Stimulated activated CD4-positive, alpha-beta T cell treated with anti-CD3 and anti-CD28 coated beads, TNF-alpha, amount 100 ng/mL, for 48 hours (primary cell): ENCODE results near the gene TSPO.
"Not testable (repeated sequence)": the region's sequence is repeated elsewhere in the genome, so short reads cannot be mapped to it uniquely, and the experiment has no call there.

Experiments
- DNase-seq, 3 donors: peaks; one replicate each; pipeline ENCODE4 v3.0.0-alpha.2; 2020; ENCODE audit warnings: low read depth in 3 of 3

TSPO gene

GRCh38 chr22:43151251-43152002 is at the start of gene TSPO:
TSS of gene TSPO (plus strand) at chr22:43151559. CDS start at chr22:43159239, 7,680 bp downstream.
- DNase-seq: peak in 2 of 3 donors; percentile 25 to 65

- DNase-seq: not testable (repeated sequence)
Measured at GRCh38 chr22:43104056-43104625, 47.2 kb upstream of the TSPO start.

DNA sequence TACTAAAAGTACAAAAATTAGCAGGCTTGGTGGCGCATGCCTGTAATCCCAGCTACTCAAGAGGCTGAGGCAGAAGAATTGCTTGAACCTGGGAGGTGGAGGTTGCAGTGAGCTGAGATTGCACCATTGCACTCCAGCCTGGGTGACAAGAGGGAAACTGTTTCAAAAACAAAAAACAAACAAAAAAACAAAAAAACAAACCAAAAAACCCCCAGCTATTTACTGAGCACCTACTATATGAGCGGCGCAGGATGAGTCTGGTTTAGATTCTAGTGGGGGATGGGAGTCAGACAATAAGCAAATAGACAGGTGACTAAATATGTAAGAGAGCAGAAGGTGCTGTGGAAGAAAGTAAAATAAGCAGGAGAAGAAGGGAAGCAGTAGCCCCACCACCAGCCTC is 46.4 kb upstream of the TSPO start:
- DNase-seq: not testable (repeated sequence)

- DNase-seq: no peak
Measured at GRCh38 chr22:43106302-43106701, 45.1 kb upstream of the TSPO start.

- DNase-seq: no peak
Measured at GRCh38 chr22:43109511-43109910, 41.8 kb upstream of the TSPO start.

GRCh38 chr22:43109921-43110443 is 41.4 kb upstream of the TSPO start:
- DNase-seq: no peak

- DNase-seq: no peak
Measured at GRCh38 chr22:43110444-43110926, 40.9 kb upstream of the TSPO start, which contains the start of gene BIK. TSS of gene BIK (plus strand) at chr22:43110750. CDS start at chr22:43124023, 13,273 bp downstream.

DNA sequence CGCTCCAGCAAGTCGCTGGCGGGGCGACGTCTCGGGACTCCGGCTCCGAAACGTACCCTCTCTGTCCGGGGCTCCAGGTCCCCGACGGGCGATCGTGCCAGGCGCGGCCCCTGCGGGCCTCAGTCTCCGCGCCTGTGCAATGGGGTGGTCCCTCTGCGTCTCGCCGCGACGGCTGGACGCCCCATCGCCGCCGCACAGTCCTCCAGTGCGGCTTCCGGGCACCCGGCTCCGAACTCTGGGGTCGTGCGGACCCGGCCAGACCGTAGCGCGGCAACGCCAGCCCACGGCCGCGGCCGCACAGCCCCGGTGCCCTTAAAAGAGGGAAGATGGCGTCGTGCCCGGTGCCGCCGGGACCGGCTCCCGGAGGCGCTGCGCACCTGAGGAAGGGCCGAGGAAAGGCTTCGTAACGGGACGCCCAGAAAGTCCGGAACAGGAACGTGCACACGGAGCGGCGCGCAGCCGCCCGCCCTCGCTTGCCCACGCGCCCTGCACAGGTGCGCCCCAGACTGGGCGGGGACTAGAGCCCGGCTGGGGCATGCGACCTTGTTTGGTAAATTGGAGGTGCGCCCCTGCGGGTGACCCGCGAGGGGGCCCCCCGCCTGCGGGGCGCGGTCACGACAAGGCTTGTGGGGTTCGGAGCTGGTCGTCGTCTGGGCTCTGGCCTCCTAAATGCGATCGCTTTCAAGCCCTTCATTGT is 40.3 kb upstream of the TSPO start:
- no peak for DNase-seq

DNA sequence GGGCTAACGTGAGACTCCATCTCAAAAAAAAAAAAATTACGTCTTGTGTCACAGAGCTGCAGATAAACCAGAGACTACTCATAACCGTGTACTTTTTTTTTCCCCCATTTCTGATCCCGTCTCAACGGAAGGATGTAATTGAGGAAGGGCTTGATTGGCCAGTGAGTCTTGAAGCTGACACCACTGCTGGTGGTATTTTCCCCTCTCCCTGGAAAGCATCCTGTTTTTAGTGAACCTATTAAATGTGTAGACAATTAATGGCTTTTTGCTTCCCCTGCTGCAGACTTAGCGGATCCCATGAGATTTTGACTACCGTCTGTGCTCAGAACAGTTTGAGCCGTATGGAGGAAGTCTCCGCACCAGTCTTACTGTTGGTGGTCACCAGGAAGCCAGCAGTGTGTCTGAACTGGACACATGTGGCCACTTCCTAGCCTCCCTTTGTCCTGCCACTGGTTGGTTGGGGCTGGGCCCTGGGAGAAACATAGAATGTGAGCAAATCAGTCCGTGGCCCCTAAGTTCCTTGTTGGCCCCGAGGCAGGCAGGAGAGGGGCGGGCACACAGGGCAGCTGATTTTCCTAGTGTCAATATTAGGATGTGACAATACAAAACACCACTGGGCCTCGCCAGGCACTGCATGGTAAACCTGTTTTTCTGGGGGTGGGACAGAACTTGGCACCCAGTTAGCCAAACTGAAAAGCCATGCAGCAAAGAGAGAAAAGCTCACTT is 37.7 kb upstream of the TSPO start:
- no peak for DNase-seq

GRCh38 chr22:43114958-43115357 is 36.4 kb upstream of the TSPO start:
- no peak for DNase-seq

DNA sequence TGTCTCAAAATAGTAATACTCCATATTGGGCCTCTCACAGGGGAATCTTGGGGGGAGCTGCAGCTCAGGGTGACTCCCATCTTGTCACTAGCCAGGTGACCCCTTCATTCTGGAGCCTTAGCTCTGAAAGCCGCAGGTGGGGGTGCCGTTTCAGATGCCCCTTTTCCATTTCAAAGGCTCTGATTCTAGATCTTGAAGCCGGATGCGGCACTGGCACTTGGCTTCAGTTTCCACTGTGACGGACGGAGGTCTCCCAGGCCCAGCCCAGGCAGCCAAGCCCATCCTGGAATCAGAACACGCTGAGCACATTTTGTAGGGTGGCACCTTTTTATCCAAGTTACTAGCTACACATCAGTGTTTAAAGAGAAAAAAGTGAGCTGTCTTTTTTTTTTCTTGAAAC is 34.4 kb upstream of the TSPO start:
- no peak for DNase-seq

- DNase-seq: no peak
Measured at GRCh38 chr22:43118024-43118849, 33.1 kb upstream of the TSPO start.

- DNase-seq: no peak
Measured at GRCh38 chr22:43118953-43119458, 32.4 kb upstream of the TSPO start.

DNA sequence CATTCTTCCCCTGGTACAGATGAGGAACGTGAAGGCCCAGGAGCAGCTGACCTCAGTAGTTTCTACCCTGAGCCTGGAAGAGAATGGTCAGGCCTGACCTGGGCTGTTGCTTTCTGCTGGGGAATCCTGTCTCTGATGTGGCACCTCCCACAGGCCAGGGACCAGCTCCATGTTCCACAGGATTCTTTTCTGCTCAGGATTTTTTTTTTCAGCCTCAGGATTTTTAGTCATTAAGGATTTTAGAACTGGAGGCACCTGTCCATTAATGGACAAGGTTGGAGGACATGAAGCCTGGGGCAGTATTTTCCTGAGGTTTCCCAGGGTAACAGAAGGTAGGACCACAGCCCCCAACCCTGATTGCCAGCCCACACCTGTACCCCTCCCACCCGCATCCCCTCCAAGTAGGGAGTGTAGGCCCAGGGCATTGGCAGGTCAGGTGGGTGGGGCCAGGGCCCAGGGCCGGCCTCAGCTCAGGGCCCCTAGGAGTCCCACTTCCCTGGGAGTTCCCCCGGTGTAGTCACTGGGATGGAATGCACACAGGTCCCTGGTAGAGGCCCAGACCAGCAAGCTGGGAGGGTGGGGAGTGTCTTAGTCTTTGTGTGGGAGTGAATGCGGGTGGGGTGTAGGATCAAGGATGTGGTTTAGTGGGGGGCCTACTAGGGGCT is 24.7 kb upstream of the TSPO start:
- no peak for DNase-seq

GRCh38 chr22:43127166-43127908 is 24.0 kb upstream of the TSPO start:
- DNase-seq: no peak

DNA sequence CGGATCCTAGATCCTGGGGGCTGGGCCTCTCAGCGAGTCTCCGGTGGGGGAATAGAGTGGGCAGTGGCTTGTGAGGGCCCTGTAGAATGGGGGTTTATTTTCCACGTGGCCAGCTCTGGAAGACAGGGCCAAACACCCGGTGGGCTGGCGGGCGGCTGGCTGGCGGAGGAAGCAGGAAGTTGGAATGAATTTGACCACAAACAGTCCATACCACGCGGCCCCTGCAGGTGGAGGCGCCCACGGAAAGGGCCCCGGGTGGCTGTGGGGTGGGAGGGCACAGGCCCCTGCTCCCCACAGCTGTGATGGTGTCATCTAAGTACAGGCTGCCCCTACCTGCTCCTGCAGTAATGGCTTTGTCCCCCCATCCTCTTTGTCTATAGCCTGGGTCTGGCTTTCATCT is 23.2 kb upstream of the TSPO start:
- no peak for DNase-seq

DNA sequence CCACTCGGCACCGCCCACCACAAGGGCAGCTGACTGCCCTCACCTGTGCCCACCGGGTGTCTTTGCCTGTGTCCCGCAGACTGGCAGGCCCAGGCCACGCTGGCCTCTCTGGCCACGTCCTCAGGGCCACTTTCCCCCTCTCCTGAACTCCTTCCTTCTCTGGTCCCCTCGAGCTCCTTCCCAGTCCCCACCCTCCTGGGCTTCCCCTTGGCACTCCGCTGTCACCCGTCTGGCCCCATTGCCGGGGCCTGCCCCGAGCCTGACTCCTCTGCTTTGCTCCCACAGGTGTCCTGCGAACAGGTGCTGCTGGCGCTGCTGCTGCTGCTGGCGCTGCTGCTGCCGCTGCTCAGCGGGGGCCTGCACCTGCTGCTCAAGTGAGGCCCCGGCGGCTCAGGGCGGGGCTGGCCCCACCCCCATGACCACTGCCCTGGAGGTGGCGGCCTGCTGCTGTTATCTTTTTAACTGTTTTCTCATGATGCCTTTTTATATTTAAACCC is 22.4 kb upstream of the TSPO start:
- DNase-seq: no peak

DNA sequence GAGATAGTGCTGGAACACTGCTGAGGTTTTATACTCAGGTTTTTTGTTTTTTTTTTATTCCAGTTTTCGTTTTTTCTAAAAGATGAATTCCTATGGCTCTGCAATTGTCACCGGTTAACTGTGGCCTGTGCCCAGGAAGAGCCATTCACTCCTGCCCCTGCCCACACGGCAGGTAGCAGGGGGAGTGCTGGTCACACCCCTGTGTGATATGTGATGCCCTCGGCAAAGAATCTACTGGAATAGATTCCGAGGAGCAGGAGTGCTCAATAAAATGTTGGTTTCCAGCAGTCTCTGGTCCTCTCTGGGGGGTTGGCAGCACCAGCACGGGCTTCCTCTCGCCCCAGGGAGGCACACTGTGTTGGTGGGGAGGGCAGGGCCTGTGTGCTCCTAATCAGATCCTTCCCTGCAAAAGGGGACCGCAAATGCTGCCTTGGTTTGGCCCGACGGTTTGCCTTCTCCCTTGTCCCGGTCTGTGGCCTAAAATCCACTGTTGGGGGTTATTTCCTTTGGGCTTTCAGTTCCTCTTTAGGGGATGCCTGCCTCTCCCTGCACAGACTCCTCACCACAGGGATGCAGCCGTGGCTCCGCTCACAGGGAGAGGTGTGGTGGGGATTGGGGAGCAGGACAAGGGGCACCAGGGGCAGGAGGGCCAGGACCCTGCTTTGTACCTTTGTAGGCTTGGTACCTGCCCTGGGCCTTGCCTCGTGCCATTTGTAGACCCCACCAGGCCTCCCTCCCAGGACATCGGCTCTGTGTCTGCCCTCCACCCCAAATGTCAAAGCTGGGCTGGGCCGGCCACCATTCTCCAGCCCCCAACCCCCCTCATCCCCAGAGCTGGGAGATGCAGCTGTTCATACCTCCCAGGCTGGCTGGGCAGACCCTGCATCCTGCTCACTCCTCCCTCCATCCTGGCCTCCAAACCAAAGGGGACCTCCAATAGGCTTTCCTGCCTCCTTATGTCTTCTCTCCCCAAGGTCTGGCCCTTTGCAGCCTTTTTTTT is 21.6 kb upstream of the TSPO start:
- no peak for DNase-seq
